ENCODE results near the gene OR1D5. TPM values are rescaled to one million over a fixed set of nuclear protein-coding genes. Genes with fewer than 3 reads are reported as not detected.

The OR1D5 gene
- total and polyA plus RNA-seq, 2 donors = not detected

DNA sequence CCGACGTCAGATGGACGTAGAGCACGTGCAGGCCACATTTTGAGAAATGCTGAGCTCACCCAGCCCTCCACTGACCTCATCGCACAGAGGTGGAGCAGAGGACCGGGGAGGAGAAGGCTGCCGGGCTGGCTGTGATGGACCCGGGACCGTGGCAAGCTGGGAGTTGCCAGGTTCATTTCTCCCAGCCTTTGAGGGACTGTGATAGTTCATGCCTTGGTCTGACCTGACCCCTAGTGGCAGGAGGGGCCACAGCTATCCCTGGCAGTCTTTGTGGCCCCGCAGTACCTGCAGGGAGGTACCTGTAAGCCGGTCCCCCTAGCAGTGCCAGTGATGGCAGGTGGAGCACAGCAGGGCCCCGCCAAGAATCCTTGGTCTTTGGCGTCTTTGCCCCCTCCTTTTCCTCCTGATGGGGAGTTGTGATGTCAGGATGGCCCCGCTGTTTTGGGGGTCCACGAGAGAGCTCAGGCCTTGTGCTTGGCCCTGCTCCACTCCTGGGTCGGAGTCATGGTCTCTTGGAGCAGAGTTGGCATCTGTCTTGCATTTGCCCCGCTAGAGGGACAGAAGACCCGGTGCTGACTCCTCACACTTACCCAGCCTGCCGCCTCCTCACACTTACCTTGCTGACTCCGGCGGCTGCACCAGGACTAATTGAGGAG lies 50.4 kb downstream of the OR1D5 start:
- WGBS = 86% methylated on average over 21 of the region's 21 CpGs
- no peaks in the 10 kb centered on the region for H3K9me3 ChIP-seq (ENCODE audit: control insufficient read depth in 2 of 2, insufficient read depth in 1 of 2, low read length in 1 of 2)
- H3K4me3 ChIP-seq (ENCODE audit: low read length in 2 of 2) = no peak overlapping the region
- peak in 5 of 9 donors; percentile 30 to 67 (median 46) for DNase-seq (ENCODE audit: low read depth in 6 of 9, low spot score in 9 of 9)
- H3K36me3 ChIP-seq (ENCODE audit: control insufficient read depth in 2 of 2, insufficient read depth in 2 of 2, low read length in 1 of 2) = no peaks in the 10 kb centered on the region
- no peak overlapping the region for H3K27ac ChIP-seq (ENCODE audit: low read depth in 1 of 2, low read length in 1 of 2)
- H3K27me3 ChIP-seq (ENCODE audit: control insufficient read depth in 2 of 2, insufficient read depth in 1 of 2, low read length in 1 of 2) = no peaks in the 10 kb centered on the region
- H3K4me1 ChIP-seq (ENCODE audit: control insufficient read depth in 2 of 2, insufficient read depth in 2 of 2, low read length in 2 of 2) = no peaks in the 10 kb centered on the region

Other genes starting within 250 kb of the OR1D5 start
- not detected for gene OR1D2, start 40.8 kb upstream of the OR1D5 start, total RNA-seq
- gene OR1D2, start 40.8 kb upstream of the OR1D5 start, polyA plus RNA-seq = not detected
- not detected for gene OR1G1, start 63.9 kb upstream of the OR1D5 start, total RNA-seq
- not detected for gene OR1G1, start 63.9 kb upstream of the OR1D5 start, polyA plus RNA-seq
- not detected for gene OR1A2, start 133.9 kb upstream of the OR1D5 start, total RNA-seq
- not detected for gene OR1A2, start 133.9 kb upstream of the OR1D5 start, polyA plus RNA-seq
- not detected for gene OR1A1, start 144.1 kb upstream of the OR1D5 start, total RNA-seq
- gene OR1A1, start 144.1 kb upstream of the OR1D5 start, polyA plus RNA-seq = 0.02 TPM
- gene OR3A1, start 234.8 kb upstream of the OR1D5 start, total RNA-seq = 0.09 TPM
- gene OR3A1, start 234.8 kb upstream of the OR1D5 start, polyA plus RNA-seq = 0.05 TPM

Data from thymus (tissue), 11 donors.